K562 (cell line): ENCODE data around the gene FCHO1.

Source experiments
- BRCA1 ChIP-seq, 2 experiments: fragments of 450-650 bp in 1 of 2; sonication (generic) in 1 of 2; formaldehyde crosslinking in 1 of 2; IDR thresholded peaks; 2 replicates each; pipeline versions ENCODE4 v1.5.0 to v1.6.1; 2017 to 2020; ENCODE audit warnings: mild to moderate bottlenecking in 1 of 2, missing genetic modification reagents in 1 of 2
- CREB1 ChIP-seq, 2 experiments: sonication (generic) in 1 of 2; formaldehyde crosslinking in 1 of 2; IDR thresholded peaks; 2 replicates each; pipeline versions ENCODE4 v1.6.1 to v1.8.0; 2012 to 2022; ENCODE audit warnings: inconsistent platforms in 1 of 2, mild to moderate bottlenecking in 1 of 2, missing genetic modification reagents in 1 of 2, moderate library complexity in 1 of 2
- CTCF ChIP-seq, 3 experiments: IDR thresholded peaks in 2 of 3; conservative IDR thresholded peaks in 1 of 3; 2 replicates each; pipeline ENCODE4 v1.5.1; 2011 to 2012; ENCODE audit warnings: low read length in 3 of 3, mild to moderate bottlenecking in 3 of 3, control low read depth in 2 of 3, improper control_type of control experiment in 1 of 3, inconsistent platforms in 1 of 3, low read depth in 1 of 3, mixed read lengths in 1 of 3, moderate library complexity in 1 of 3; ENCODE audit not compliant: insufficient read depth in 2 of 3
- EZH2 ChIP-seq: IDR thresholded peaks from 2 replicates; pipeline ENCODE4 v1.6.1; 2012; ENCODE audit warnings: low read depth, mild to moderate bottlenecking, inconsistent platforms, low read length, borderline replicate concordance
- KDM1A ChIP-seq, 2 experiments: fragments of 450-650 bp; IDR thresholded peaks; 2 replicates each; pipeline ENCODE4 v1.6.1; 2016; ENCODE audit warnings: mild to moderate bottlenecking in 2 of 2
- MAFG ChIP-seq: fragments of 450-650 bp; conservative IDR thresholded peaks from 2 replicates; pipeline ENCODE4 v1.6.1; 2016; ENCODE audit warnings: missing genetic modification characterization, missing compliant biosample characterization
- NR3C1 ChIP-seq: sonication (generic); formaldehyde crosslinking; IDR thresholded peaks from 2 replicates; pipeline ENCODE4 v1.8.1; 2022; ENCODE audit warnings: missing genetic modification reagents
- PRDM10 ChIP-seq: fragments of 450-650 bp; IDR thresholded peaks from 2 replicates; pipeline ENCODE4 v1.6.1; 2018; ENCODE audit not compliant: partially characterized antibody
- ZBTB1 ChIP-seq: sonication (generic); formaldehyde crosslinking; IDR thresholded peaks from 2 replicates; pipeline ENCODE4 v1.8.1; 2023; ENCODE audit warnings: missing genetic modification reagents, low read depth, mild to moderate bottlenecking, borderline replicate concordance
- ZBTB34 ChIP-seq: fragments of 250-450 bp; sonication (Bioruptor Pico); IDR thresholded peaks from 2 replicates; pipeline ENCODE4 v1.8.0; 2021; ENCODE audit warnings: mild to moderate bottlenecking, moderate library complexity
- ZNF124 ChIP-seq: sonication (generic); formaldehyde crosslinking; IDR thresholded peaks from 2 replicates; pipeline ENCODE4 v1.8.1; 2022; ENCODE audit warnings: missing genetic modification reagents
- ZNF274 ChIP-seq: IDR thresholded peaks from 2 replicates; pipeline ENCODE4 v1.6.1; 2011; ENCODE audit warnings: low read depth, mild to moderate bottlenecking, low read length, moderate library complexity, borderline replicate concordance
- ZZZ3 ChIP-seq: fragments of 450-650 bp; IDR thresholded peaks from 2 replicates; pipeline ENCODE4 v1.6.1; 2016; ENCODE audit warnings: antibody characterized with exemption, mild to moderate bottlenecking, moderate library complexity

GRCh38 chr19:17737690-17738153, 13.6 kb upstream of the FCHO1 start:
- TF ChIP-seq MAFG (tag) (no peak), CTCF (IDR thresholded peaks at IDR 0.05 in 2 of 3, conservative IDR thresholded peaks at IDR 0.05 in 1 of 3; ENCODE audit: insufficient read depth in 2 of 3, low read depth in 1 of 3, low read length in 3 of 3) (no peak), CREB1 (IDR thresholded peaks at IDR 0.05) (no peak), CREB1 (CRISPR knock-in tag; IDR thresholded peaks at IDR 0.05) (no peak), ZZZ3 (no peak), ZNF124 (CRISPR knock-in tag) (no peak), NR3C1 (CRISPR knock-in tag) (no peak), PRDM10 (no peak), KDM1A (IDR thresholded peaks at IDR 0.05) (no peak), ZBTB34 (CRISPR knock-in tag) (no peak), ZBTB1 (CRISPR knock-in tag) (no peak), ZNF274 (no peak), EZH2 (no peak), BRCA1 (IDR thresholded peaks at IDR 0.05) (no peak), BRCA1 (CRISPR knock-in tag; IDR thresholded peaks at IDR 0.05) (no peak)
